Spleen (tissue), 11 donors: Measurements from ENCODE around the gene ENPP1. TPM values are rescaled to one million over a fixed set of nuclear protein-coding genes. Genes with fewer than 3 reads are reported as not detected.

ENCODE experiments used
- DNase-seq: peaks from one replicate; pipeline ENCODE4 v3.0.0-alpha.2; 2020
- H3K27ac ChIP-seq, 8 donors: fragments of 200-600 bp; sonication (generic) in 7 of 8; 1 replicate in 4 of 8; 2 replicates in 4 of 8; pipeline versions ENCODE4 v1.5.0 to v1.8.0; 2016 to 2021; ENCODE audit warnings: inconsistent platforms in 4 of 8, mild to moderate bottlenecking in 4 of 8, moderate library complexity in 1 of 8
- H3K27me3 ChIP-seq, 7 donors: fragments of 200-600 bp; sonication (generic) in 6 of 7; replicated peaks in 1 of 7; 1 replicate in 4 of 7; 2 replicates in 3 of 7; pipeline versions ENCODE4 v1.5.0 to v1.8.0; 2016 to 2021; ENCODE audit warnings: inconsistent platforms in 3 of 7, mild to moderate bottlenecking in 1 of 7
- H3K36me3 ChIP-seq, 6 donors: fragments of 200-600 bp; sonication (generic) in 5 of 6; 1 replicate in 4 of 6; 2 replicates in 2 of 6; pipeline versions ENCODE4 v1.5.0 to v1.8.0; 2016 to 2021; ENCODE audit warnings: inconsistent platforms in 2 of 6
- H3K4me1 ChIP-seq, 6 donors: fragments of 200-600 bp; sonication (generic) in 5 of 6; 1 replicate in 3 of 6; 2 replicates in 3 of 6; pipeline versions ENCODE4 v1.5.0 to v1.8.0; 2016 to 2021; ENCODE audit warnings: inconsistent platforms in 3 of 6
- H3K4me3 ChIP-seq, 8 donors: fragments of 200-600 bp; sonication (generic) in 7 of 8; 1 replicate in 4 of 8; 2 replicates in 4 of 8; pipeline versions ENCODE4 v1.5.0 to v1.8.0; 2016 to 2021; ENCODE audit warnings: inconsistent platforms in 4 of 8, mild to moderate bottlenecking in 4 of 8, moderate library complexity in 2 of 8
- H3K9me3 ChIP-seq, 8 donors: fragments of 200-600 bp; sonication (generic) in 7 of 8; 1 replicate in 4 of 8; 2 replicates in 4 of 8; pipeline versions ENCODE4 v1.5.0 to v1.8.0; 2016 to 2021; ENCODE audit warnings: inconsistent platforms in 4 of 8
- POLR2A ChIP-seq, 3 donors: fragments of 450-650 bp; IDR thresholded peaks; one replicate each; pipeline ENCODE4 v1.5.1; 2017; ENCODE audit warnings: antibody characterized with exemption in 3 of 3, mild to moderate bottlenecking in 1 of 3
- POLR2AphosphoS5 ChIP-seq, 3 donors: sonication (generic); formaldehyde crosslinking; IDR thresholded peaks; one replicate each; pipeline ENCODE4 v1.5.1; 2017; ENCODE audit warnings: antibody characterized with exemption in 3 of 3
- WGBS, 5 donors: extraction: QIAGEN DNeasy Blood & Tissue Kit in 3 of 5; methylation state at CpG; one replicate each; pipeline versions ENCODE4 v1.1.5 to v1.1.7; 2013 to 2018; 5-methylcytosine and 5-hydroxymethylcytosine counted together
- intact Hi-C: fragments of 100-400 bp; cut with DNase I; formaldehyde crosslinking; loops from one replicate; pipeline ENCODE4 v1.15.0; 2023; ENCODE audit warnings: low total_unique reads
- polyA plus RNA-seq, 3 donors: library from polyadenylated mRNA; stranded (reverse); fragments of 200-250 nt; gene quantifications; one replicate each; pipeline ENCODE4 v1.2.1, GENCODE V29; 2013
- total RNA-seq, 7 donors: library from RNA; depleted of rRNA in 3 of 7; stranded (reverse); fragments of >200 nt in 3 of 7; fragmentation: NEBNext Ultra II Directional in 4 of 7; extraction: Animal tissue kit (Norgen Biotek cat#: 25700) in 4 of 7; gene quantifications; one replicate each; pipeline versions ENCODE4 v1.1.0 to v1.2.1, GENCODE V29; 2016 to 2021
- TF ChIP-seq, protein P1 (sequence below), 11 experiments: fragments of 200-600 bp in 7 of 11; fragments of 450-650 bp in 4 of 11; sonication (generic) in 4 of 11; IDR thresholded peaks in 8 of 11; conservative IDR thresholded peaks in 3 of 11; 1 replicate in 7 of 11; 2 replicates in 4 of 11; pipeline versions ENCODE4 v1.4.0 to v1.8.0; 2016 to 2021; ENCODE audit warnings: antibody characterized with exemption in 11 of 11, inconsistent platforms in 4 of 11, mild to moderate bottlenecking in 1 of 11
- donor health status: healthy with polysubstance abuse.
- donor health status: DM: no; HTN: no; CAD: no; lungs with moderate emphysema.
- donor health status: DM: no; HTN: no; CAD: no.
- donor health status: Bipolar disorder and iron deficiency.
- donor health status: healthy.
- donor health status: DM: no; HTN: no; CAD: no.
- donor health status: DM: yes; HTN: yes; CAD: no.

ENPP1 gene
- total and polyA plus RNA-seq, 10 donors, result 0.46 to 10.6 (median 2.9) TPM

DNA sequence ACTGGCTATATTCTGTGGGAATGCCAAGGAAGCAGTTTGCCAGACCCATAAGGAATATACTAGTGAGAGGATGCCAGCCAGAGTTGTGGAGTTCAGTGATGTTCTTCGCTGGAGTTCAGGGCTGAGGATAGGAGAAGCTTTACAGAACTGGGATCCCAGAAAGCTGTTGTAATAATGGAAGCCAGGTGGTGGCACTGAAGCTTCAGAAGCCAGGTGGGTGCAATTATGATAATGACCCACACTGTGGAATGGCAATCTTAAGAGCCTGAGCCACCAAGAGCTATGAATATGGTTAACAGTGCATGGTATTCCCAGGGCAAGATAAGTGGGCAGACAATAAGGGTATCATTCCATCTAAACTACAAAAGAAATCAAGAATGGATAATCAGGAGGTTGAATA is 25.1 kb upstream of the ENPP1 start:
- Histone ChIP-seq H3K4me1 (no peaks in the 10 kb centered on the region), H3K36me3 (no peaks in the 10 kb centered on the region), H3K4me3 (no peak overlapping the region), H3K27ac (no peak overlapping the region), H3K9me3 (no peaks in the 10 kb centered on the region), H3K27me3 (no peaks in the 10 kb centered on the region)
- no peak for DNase-seq
- intact Hi-C loops, result no loop called here
- 56 to 100% (median 83%) methylated on average over 1 of the region's 1 CpG for WGBS, 5 donors
- TF ChIP-seq POLR2AphosphoS5 (IDR thresholded peaks at IDR 0.05) (no peak), POLR2A (IDR thresholded peaks at IDR 0.05) (no peak)
- TF ChIP-seq, protein P1, sequence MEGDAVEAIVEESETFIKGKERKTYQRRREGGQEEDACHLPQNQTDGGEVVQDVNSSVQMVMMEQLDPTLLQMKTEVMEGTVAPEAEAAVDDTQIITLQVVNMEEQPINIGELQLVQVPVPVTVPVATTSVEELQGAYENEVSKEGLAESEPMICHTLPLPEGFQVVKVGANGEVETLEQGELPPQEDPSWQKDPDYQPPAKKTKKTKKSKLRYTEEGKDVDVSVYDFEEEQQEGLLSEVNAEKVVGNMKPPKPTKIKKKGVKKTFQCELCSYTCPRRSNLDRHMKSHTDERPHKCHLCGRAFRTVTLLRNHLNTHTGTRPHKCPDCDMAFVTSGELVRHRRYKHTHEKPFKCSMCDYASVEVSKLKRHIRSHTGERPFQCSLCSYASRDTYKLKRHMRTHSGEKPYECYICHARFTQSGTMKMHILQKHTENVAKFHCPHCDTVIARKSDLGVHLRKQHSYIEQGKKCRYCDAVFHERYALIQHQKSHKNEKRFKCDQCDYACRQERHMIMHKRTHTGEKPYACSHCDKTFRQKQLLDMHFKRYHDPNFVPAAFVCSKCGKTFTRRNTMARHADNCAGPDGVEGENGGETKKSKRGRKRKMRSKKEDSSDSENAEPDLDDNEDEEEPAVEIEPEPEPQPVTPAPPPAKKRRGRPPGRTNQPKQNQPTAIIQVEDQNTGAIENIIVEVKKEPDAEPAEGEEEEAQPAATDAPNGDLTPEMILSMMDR (IDR thresholded peaks at IDR 0.05 in 8 of 11, conservative IDR thresholded peaks at IDR 0.05 in 3 of 11), result no peak

DNA sequence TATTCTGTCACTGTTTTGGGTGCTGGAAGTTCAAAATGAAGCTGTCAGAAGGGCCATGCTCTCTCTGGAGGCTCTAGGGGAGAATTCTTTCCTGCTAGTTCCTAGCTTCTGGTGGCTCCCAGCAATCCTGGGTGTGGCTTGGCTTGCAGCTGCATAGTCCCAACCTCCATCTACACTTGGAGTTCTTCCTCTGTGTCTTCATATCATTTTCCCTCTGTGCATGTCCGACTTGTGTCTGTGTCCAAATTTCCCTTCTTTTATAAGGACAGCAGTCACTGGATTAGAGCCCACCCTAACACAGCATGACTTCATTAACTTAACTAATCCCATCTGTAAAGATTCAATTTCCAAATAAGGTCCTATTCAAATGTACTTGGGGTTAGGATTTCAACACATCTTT is 23.3 kb upstream of the ENPP1 start:
- no peak overlapping the region for H3K27ac ChIP-seq
- TF ChIP-seq, protein P1 (IDR thresholded peaks at IDR 0.05 in 8 of 11, conservative IDR thresholded peaks at IDR 0.05 in 3 of 11), result no peak
- TF ChIP-seq POLR2A (IDR thresholded peaks at IDR 0.05), result no peak
- no peak for TF ChIP-seq POLR2AphosphoS5 (IDR thresholded peaks at IDR 0.05)
- H3K9me3 ChIP-seq, result no peaks in the 10 kb centered on the region
- WGBS, 5 donors, result 63 to 79% (median 76%) methylated on average over 1 of the region's 1 CpG
- no peak for DNase-seq
- H3K36me3 ChIP-seq, result no peaks in the 10 kb centered on the region
- intact Hi-C loops, result no loop called here
- no peaks in the 10 kb centered on the region for H3K4me1 ChIP-seq
- H3K27me3 ChIP-seq, result no peaks in the 10 kb centered on the region
- no peak overlapping the region for H3K4me3 ChIP-seq

DNA sequence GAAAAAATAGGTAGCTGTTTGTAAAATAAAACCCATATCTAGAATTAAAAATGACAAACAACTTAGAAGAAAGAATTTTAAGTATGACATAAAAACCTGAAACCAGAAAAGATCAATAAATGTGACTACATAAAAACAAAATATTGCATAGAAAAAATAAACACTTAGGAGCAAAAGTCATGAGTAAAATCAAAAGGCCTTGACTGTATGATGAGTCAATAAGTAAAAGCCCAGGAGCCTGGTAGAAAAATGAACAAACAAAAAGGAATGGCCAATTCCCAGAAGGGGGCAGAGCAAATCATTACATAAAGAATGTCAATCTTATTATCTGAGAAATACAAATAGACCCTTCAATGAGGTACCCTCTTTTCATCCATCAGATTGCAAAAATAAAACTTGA is 20.7 kb upstream of the ENPP1 start:
- TF ChIP-seq POLR2A (IDR thresholded peaks at IDR 0.05) (no peak), POLR2AphosphoS5 (IDR thresholded peaks at IDR 0.05) (no peak)
- TF ChIP-seq, protein P1 (IDR thresholded peaks at IDR 0.05 in 8 of 11, conservative IDR thresholded peaks at IDR 0.05 in 3 of 11), result no peak
- no peak overlapping the region for H3K27ac ChIP-seq
- no peak overlapping the region for H3K4me3 ChIP-seq
- no peaks in the 10 kb centered on the region for H3K9me3 ChIP-seq
- intact Hi-C loops, result no loop called here
- H3K36me3 ChIP-seq, result no peaks in the 10 kb centered on the region
- no peaks in the 10 kb centered on the region for H3K4me1 ChIP-seq
- no peaks in the 10 kb centered on the region for H3K27me3 ChIP-seq
- DNase-seq, result no peak

DNA sequence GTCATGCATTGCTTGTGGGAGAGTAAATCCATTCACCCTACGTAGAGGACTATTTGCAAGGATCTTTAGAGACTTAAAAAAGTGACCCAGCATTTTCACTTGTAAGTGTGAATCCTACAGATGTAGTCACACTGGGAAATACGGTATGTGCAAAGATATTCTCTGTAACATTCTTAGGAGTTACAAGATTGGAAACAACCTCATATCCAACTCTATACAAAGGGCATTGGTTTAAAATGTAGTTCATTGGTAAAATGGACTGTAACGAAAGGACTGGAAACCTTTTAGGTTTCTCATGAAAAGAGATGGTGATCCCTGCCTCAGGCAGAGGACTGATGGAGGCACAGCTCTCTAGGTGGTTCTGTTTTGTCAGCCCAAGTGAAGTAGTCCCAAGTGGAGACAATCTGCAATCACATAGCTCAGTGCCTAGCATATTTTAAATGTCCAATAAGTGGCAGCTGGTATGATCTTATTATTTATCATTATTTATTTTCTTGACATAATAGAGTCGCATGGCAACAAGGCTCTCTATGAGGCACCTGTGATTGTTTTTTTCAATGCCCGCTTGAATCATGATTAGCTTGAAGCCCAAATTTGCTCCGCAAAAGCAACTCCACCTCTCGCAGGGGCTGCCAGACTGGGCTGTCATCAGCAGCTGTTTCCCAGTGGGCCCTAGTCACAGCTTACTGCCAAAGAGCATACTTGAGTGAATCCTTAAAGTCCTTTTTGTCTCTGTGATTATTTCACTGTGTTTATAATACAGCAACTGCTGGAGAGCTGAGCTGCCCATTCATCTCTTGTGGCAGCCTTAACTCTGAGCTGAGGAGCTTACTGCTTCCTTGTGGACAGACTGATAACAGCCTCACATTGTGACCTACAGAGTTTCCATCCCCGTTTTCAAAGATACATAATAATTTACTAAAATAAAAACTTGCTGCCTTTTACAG is 19.8 kb upstream of the ENPP1 start:
- no peaks in the 10 kb centered on the region for H3K36me3 ChIP-seq
- no peaks in the 10 kb centered on the region for H3K27me3 ChIP-seq
- intact Hi-C loops, result no loop called here
- H3K4me1 ChIP-seq, result no peaks in the 10 kb centered on the region
- DNase-seq, result no peak
- no peak overlapping the region for H3K4me3 ChIP-seq
- TF ChIP-seq POLR2A (IDR thresholded peaks at IDR 0.05), result no peak
- TF ChIP-seq POLR2AphosphoS5 (IDR thresholded peaks at IDR 0.05), result no peak
- TF ChIP-seq, protein P1 (IDR thresholded peaks at IDR 0.05 in 8 of 11, conservative IDR thresholded peaks at IDR 0.05 in 3 of 11), result no peak
- no peak overlapping the region for H3K27ac ChIP-seq
- WGBS, 5 donors, result 60 to 79% (median 71%) methylated on average over 8 of the region's 8 CpGs
- no peaks in the 10 kb centered on the region for H3K9me3 ChIP-seq
